GM12892 (cell line): ENCODE results near the gene TCFL5.

Experiments used
- POLR2A ChIP-seq: IDR thresholded peaks from 2 replicates; pipeline ENCODE4 v1.6.1; 2011; ENCODE audit warnings: low read depth, low read length, control low read depth
- POLR2AphosphoS5 ChIP-seq: IDR thresholded peaks from 2 replicates; pipeline ENCODE4 v1.6.1; 2011; ENCODE audit warnings: low read depth, low read length, control low read depth
- TAF1 ChIP-seq: IDR thresholded peaks from 2 replicates; pipeline ENCODE4 v1.6.1; 2011; ENCODE audit warnings: low read depth, mild to moderate bottlenecking, control low read depth, low read length, borderline replicate concordance

GRCh38 chr20:62855120-62855519 lies 6.5 kb downstream of the TCFL5 start:
- TF ChIP-seq POLR2A: no peak
- no peak for TF ChIP-seq POLR2AphosphoS5
- no peak for TF ChIP-seq TAF1
